ENCODE measurements around the gene PREP. TPM values are rescaled to one million over a fixed set of nuclear protein-coding genes. Genes with fewer than 3 reads are reported as not detected.

The PREP gene
- total RNA-seq, 1 experiment from 2014 or later, result 35.8 TPM

GRCh38 chr6:105352037-105352617 lies 50.8 kb downstream of the PREP start:
- Histone ChIP-seq H3K4me2 (no peak overlapping the region), H4K20me1 (ENCODE audit: insufficient read depth) (no peaks in the 10 kb centered on the region; the same call in 1 of the 2 replicates), H3K79me2 (ENCODE audit: low read depth) (no peaks in the 10 kb centered on the region), H2AFZ (no peak overlapping the region), H3K4me1 (replicated peaks; ENCODE audit: insufficient read depth) (no peaks in the 10 kb centered on the region), H3F3A (ENCODE audit: insufficient read depth, low read depth) (no peaks in the 10 kb centered on the region), H3K27ac (no peak overlapping the region), H3K9me2 (ENCODE audit: insufficient read depth) (no peaks in the 10 kb centered on the region), H3K27me3 (ENCODE audit: insufficient read depth, low read depth) (no peaks in the 10 kb centered on the region), H3K9me3 (ENCODE audit: insufficient read depth, low read depth) (no peaks in the 10 kb centered on the region; the same call in 1 of the 2 replicates), H3K4me3 (no peak overlapping the region), H3K36me3 (ENCODE audit: low read depth) (peaks cover 47% of the 10 kb centered on the region)
- no peak for TF ChIP-seq EZH2 (IDR thresholded peaks at IDR 0.05; ENCODE audit: low read depth)
- no peak for TF ChIP-seq CTCF (conservative IDR thresholded peaks at IDR 0.05)
- POLR2A ChIA-PET (ENCODE audit: unreplicated experiment), result no interaction called here
- CTCF ChIA-PET, result no interaction called here
- intact Hi-C loops (cut with micrococcal nuclease; ENCODE audit: unreplicated experiment), result no loop called here
- no TSS peak for BruUV-seq (replicated peaks)
- DNase-seq, result no peak

GRCh38 chr6:105348897-105349296 lies 54.0 kb downstream of the PREP start:
- Histone ChIP-seq H3K4me3 (no peak overlapping the region), H4K20me1 (ENCODE audit: insufficient read depth) (no peaks in the 10 kb centered on the region), H3K9me3 (ENCODE audit: insufficient read depth, low read depth) (no peaks in the 10 kb centered on the region), H3K27me3 (ENCODE audit: insufficient read depth, low read depth) (no peaks in the 10 kb centered on the region), H3F3A (ENCODE audit: insufficient read depth, low read depth) (no peaks in the 10 kb centered on the region; the same call in 1 of the 2 replicates), H2AFZ (no peak overlapping the region), H3K79me2 (ENCODE audit: low read depth) (no peaks in the 10 kb centered on the region), H3K4me1 (replicated peaks; ENCODE audit: insufficient read depth) (no peaks in the 10 kb centered on the region), H3K27ac (no peak overlapping the region), H3K9me2 (ENCODE audit: insufficient read depth) (no peaks in the 10 kb centered on the region), H3K36me3 (ENCODE audit: low read depth) (peaks cover 33% of the 10 kb centered on the region), H3K4me2 (no peak overlapping the region)
- CTCF ChIA-PET, result interaction anchor here (0.6 kb wide), 1 partner anchor 205 kb away, joined by 3 read pairs; no protein-coding TSS in a partner anchor
- TF ChIP-seq EZH2 (IDR thresholded peaks at IDR 0.05; ENCODE audit: low read depth) (no peak), CTCF (conservative IDR thresholded peaks at IDR 0.05) (no peak)
- TSS peak; percentile 5 for BruUV-seq (replicated peaks)
- DNase-seq, result no peak
- POLR2A ChIA-PET (ENCODE audit: unreplicated experiment), result interaction anchor here (0.6 kb wide), 1 partner anchor 84 kb away, joined by 3 read pairs; no protein-coding TSS in a partner anchor
- intact Hi-C loops (cut with micrococcal nuclease; ENCODE audit: unreplicated experiment), result no loop called here

GRCh38 chr6:105346052-105346451 lies 56.8 kb downstream of the PREP start:
- H2AFZ ChIP-seq, result no peak overlapping the region
- DNase-seq, result peak in 1 of 2 experiments; percentile 48
- H3K9me2 ChIP-seq (ENCODE audit: insufficient read depth), result no peaks in the 10 kb centered on the region
- no peak overlapping the region for H3K4me3 ChIP-seq
- intact Hi-C loops (cut with micrococcal nuclease; ENCODE audit: unreplicated experiment), result no loop called here
- no peak overlapping the region for H3K4me2 ChIP-seq
- H3F3A ChIP-seq (ENCODE audit: insufficient read depth, low read depth), result no peaks in the 10 kb centered on the region; the same call in 1 of the 2 replicates
- no TSS peak for BruUV-seq (replicated peaks)
- peak overlapping the region; percentile 13; the same call in 1 of the 2 replicates for H3K27ac ChIP-seq
- no peaks in the 10 kb centered on the region for H3K27me3 ChIP-seq (ENCODE audit: insufficient read depth, low read depth)
- peaks cover 18% of the 10 kb centered on the region; the same call in 1 of the 2 replicates for H3K36me3 ChIP-seq (ENCODE audit: low read depth)
- ChIA-PET POLR2A (ENCODE audit: unreplicated experiment) (interaction anchor here (0.6 kb wide), 1 partner anchor 49 kb away, joined by 6 read pairs; no protein-coding TSS in a partner anchor), CTCF (no interaction called here)
- H3K9me3 ChIP-seq (ENCODE audit: insufficient read depth, low read depth), result no peaks in the 10 kb centered on the region
- no peaks in the 10 kb centered on the region for H4K20me1 ChIP-seq (ENCODE audit: insufficient read depth)
- TF ChIP-seq CTCF (conservative IDR thresholded peaks at IDR 0.05) (no peak), EZH2 (IDR thresholded peaks at IDR 0.05; ENCODE audit: low read depth) (no peak)
- no peaks in the 10 kb centered on the region for H3K79me2 ChIP-seq (ENCODE audit: low read depth)
- H3K4me1 ChIP-seq (replicated peaks; ENCODE audit: insufficient read depth), result no peaks in the 10 kb centered on the region

All from PC-9 (cell line).